ENCODE results near the gene TUBB6.

TUBB6 gene

GRCh38 chr18:12372406-12372805 is 64.4 kb downstream of the TUBB6 start:
- Histone ChIP-seq H3K9ac (ENCODE audit: low read length) (no peak overlapping the region), H3K27me3 (ENCODE audit: control insufficient read depth, insufficient read depth, low read length) (no peaks in the 10 kb centered on the region), H3K27ac (ENCODE audit: low read depth, low read length) (no peak overlapping the region), H3K9me3 (ENCODE audit: control insufficient read depth, insufficient read depth, low read depth, low read length) (no peaks in the 10 kb centered on the region), H3K4me1 (ENCODE audit: control insufficient read depth, insufficient read depth, low read length) (peaks cover 25% of the 10 kb centered on the region; the same call in 1 of the 2 replicates), H3K36me3 (ENCODE audit: control insufficient read depth, insufficient read depth, low read length) (peaks cover 22% of the 10 kb centered on the region), H3K4me3 (ENCODE audit: low read depth, low read length) (no peak overlapping the region)

GRCh38 chr18:12373116-12373770 is 65.2 kb downstream of the TUBB6 start:
- H3K9ac ChIP-seq (ENCODE audit: low read length) = no peak overlapping the region
- no peak overlapping the region for H3K27ac ChIP-seq (ENCODE audit: low read depth, low read length)
- H3K27me3 ChIP-seq (ENCODE audit: control insufficient read depth, insufficient read depth, low read length) = no peaks in the 10 kb centered on the region
- peaks cover 16% of the 10 kb centered on the region for H3K36me3 ChIP-seq (ENCODE audit: control insufficient read depth, insufficient read depth, low read length)
- no peaks in the 10 kb centered on the region for H3K9me3 ChIP-seq (ENCODE audit: control insufficient read depth, insufficient read depth, low read depth, low read length)
- no peak overlapping the region for H3K4me3 ChIP-seq (ENCODE audit: low read depth, low read length)
- peaks cover 25% of the 10 kb centered on the region; the same call in 1 of the 2 replicates for H3K4me1 ChIP-seq (ENCODE audit: control insufficient read depth, insufficient read depth, low read length)

GRCh38 chr18:12373771-12374116 is 65.7 kb downstream of the TUBB6 start:
- Histone ChIP-seq H3K4me1 (ENCODE audit: control insufficient read depth, insufficient read depth, low read length) (peaks cover 25% of the 10 kb centered on the region; the same call in 1 of the 2 replicates), H3K9ac (ENCODE audit: low read length) (no peak overlapping the region), H3K36me3 (ENCODE audit: control insufficient read depth, insufficient read depth, low read length) (peaks cover 11% of the 10 kb centered on the region), H3K27me3 (ENCODE audit: control insufficient read depth, insufficient read depth, low read length) (no peaks in the 10 kb centered on the region), H3K4me3 (ENCODE audit: low read depth, low read length) (no peak overlapping the region), H3K9me3 (ENCODE audit: control insufficient read depth, insufficient read depth, low read depth, low read length) (no peaks in the 10 kb centered on the region), H3K27ac (ENCODE audit: low read depth, low read length) (no peak overlapping the region)

GRCh38 chr18:12374401-12374800 is 66.4 kb downstream of the TUBB6 start:
- no peaks in the 10 kb centered on the region for H3K27me3 ChIP-seq (ENCODE audit: control insufficient read depth, insufficient read depth, low read length)
- H3K4me1 ChIP-seq (ENCODE audit: control insufficient read depth, insufficient read depth, low read length) = peaks cover 25% of the 10 kb centered on the region; the same call in 1 of the 2 replicates
- no peak overlapping the region for H3K27ac ChIP-seq (ENCODE audit: low read depth, low read length)
- H3K9me3 ChIP-seq (ENCODE audit: control insufficient read depth, insufficient read depth, low read depth, low read length) = no peaks in the 10 kb centered on the region
- peaks cover 4% of the 10 kb centered on the region; the same call in 1 of the 2 replicates for H3K36me3 ChIP-seq (ENCODE audit: control insufficient read depth, insufficient read depth, low read length)
- H3K4me3 ChIP-seq (ENCODE audit: low read depth, low read length) = no peak overlapping the region
- no peak overlapping the region for H3K9ac ChIP-seq (ENCODE audit: low read length)
